GM18499 (cell line): ENCODE data around the gene DSTN.

Source experiments
- ATAC-seq: cut with Tn5 transposase; IDR thresholded peaks from one replicate; pipeline ENCODE4 v1.9.1; 2021; ENCODE audit warnings: moderate number of reproducible peaks; ENCODE audit not compliant: insufficient read depth, unreplicated experiment

DSTN gene

GRCh38 chr20:17543531-17544131, 26.2 kb upstream of the DSTN start:
- ATAC-seq = no peak

GRCh38 chr20:17545127-17545526, 24.7 kb upstream of the DSTN start:
- ATAC-seq = no peak

GRCh38 chr20:17549131-17549530, 20.7 kb upstream of the DSTN start:
- ATAC-seq = no peak

- ATAC-seq = no peak
Observed at GRCh38 chr20:17555106-17555505, 14.8 kb upstream of the DSTN start.

GRCh38 chr20:17556837-17557674, 12.8 kb upstream of the DSTN start:
- no peak for ATAC-seq

GRCh38 chr20:17557675-17558006, 12.2 kb upstream of the DSTN start:
- ATAC-seq = no peak

- no peak for ATAC-seq
Observed at GRCh38 chr20:17558154-17558940, 11.5 kb upstream of the DSTN start.

- no peak for ATAC-seq
Observed at GRCh38 chr20:17558941-17559304, 11.0 kb upstream of the DSTN start.

GRCh38 chr20:17559338-17559737, 10.5 kb upstream of the DSTN start:
- ATAC-seq = no peak

- no peak for ATAC-seq
Observed at GRCh38 chr20:17560344-17561074, 9.4 kb upstream of the DSTN start.

GRCh38 chr20:17562804-17563305, 7.0 kb upstream of the DSTN start:
- ATAC-seq = no peak

GRCh38 chr20:17565169-17565845, 4.6 kb upstream of the DSTN start:
- ATAC-seq = no peak

GRCh38 chr20:17566345-17566744, 3.5 kb upstream of the DSTN start:
- ATAC-seq = no peak

GRCh38 chr20:17568045-17568788, 1.7 kb upstream of the DSTN start:
- no peak for ATAC-seq

- no peak for ATAC-seq
Observed at GRCh38 chr20:17568972-17569521, 828 bp upstream of the DSTN start.

GRCh38 chr20:17570347-17571152, 675 bp downstream of the DSTN start:
- ATAC-seq = peak; percentile 26

GRCh38 chr20:17571153-17571527, 1.3 kb downstream of the DSTN start:
- no peak for ATAC-seq

GRCh38 chr20:17572034-17572638, 2.3 kb downstream of the DSTN start:
- ATAC-seq = no peak
